HEK293T (cell line): ENCODE measurements around the gene RNU6-9.

Experiments
- CTCF ChIA-PET: fragments of 350-600 bp; formaldehyde crosslinking; extraction: SDS; loops from one replicate; lab custom pipeline; 2021; ENCODE audit warnings: antibody characterized with exemption, inconsistent platforms; lab: Yijun Ruan, JAX
- POLR2A ChIA-PET: fragments of 350-600 bp; formaldehyde crosslinking; extraction: SDS; loops from one replicate; lab custom pipeline; 2020; ENCODE audit warnings: antibody characterized with exemption, inconsistent platforms; lab: Yijun Ruan, JAX
- DNase-seq: peaks from one replicate; pipeline ENCODE4 v3.0.0; 2012; ENCODE audit warnings: mixed read lengths; ENCODE audit errors: extremely low spot score
- ARNT ChIP-seq: fragments of 450-650 bp; IDR thresholded peaks from 2 replicates; pipeline ENCODE4 v1.6.1; 2017; ENCODE audit warnings: mild to moderate bottlenecking
- BHLHE40 ChIP-seq: fragments of 450-650 bp; IDR thresholded peaks from 2 replicates; pipeline ENCODE4 v1.6.1; 2016; ENCODE audit warnings: mild to moderate bottlenecking, moderate library complexity, borderline replicate concordance
- CTBP1 ChIP-seq: fragments of 450-650 bp; IDR thresholded peaks from 2 replicates; pipeline ENCODE4 v1.6.1; 2016; ENCODE audit warnings: borderline replicate concordance
- ELF4 ChIP-seq: fragments of 450-650 bp; IDR thresholded peaks from 2 replicates; pipeline ENCODE4 v1.6.1; 2017; ENCODE audit warnings: antibody characterized with exemption
- FOXA1 ChIP-seq: fragments of 450-650 bp; IDR thresholded peaks from 2 replicates; pipeline ENCODE4 v1.6.1; 2016; ENCODE audit warnings: mild to moderate bottlenecking
- FOXK2 ChIP-seq: fragments of 450-650 bp; IDR thresholded peaks from 2 replicates; pipeline ENCODE4 v1.6.1; 2016; ENCODE audit warnings: mild to moderate bottlenecking
- FOXM1 ChIP-seq: fragments of 450-650 bp; IDR thresholded peaks from 2 replicates; pipeline ENCODE4 v1.6.1; 2017; ENCODE audit warnings: mild to moderate bottlenecking, borderline replicate concordance
- HDGF ChIP-seq: fragments of 450-650 bp; IDR thresholded peaks from 2 replicates; pipeline ENCODE4 v1.6.1; 2017; ENCODE audit warnings: antibody characterized with exemption, borderline replicate concordance
- L3MBTL2 ChIP-seq: fragments of 450-650 bp; conservative IDR thresholded peaks from 2 replicates; pipeline ENCODE4 v1.6.1; 2016; ENCODE audit warnings: mild to moderate bottlenecking
- LEF1 ChIP-seq: fragments of 450-650 bp; IDR thresholded peaks from 2 replicates; pipeline ENCODE4 v1.6.1; 2017; ENCODE audit warnings: mild to moderate bottlenecking, borderline replicate concordance
- NFRKB ChIP-seq: fragments of 450-650 bp; IDR thresholded peaks from 2 replicates; pipeline ENCODE4 v1.6.1; 2016; ENCODE audit warnings: mild to moderate bottlenecking, moderate library complexity
- PKNOX1 ChIP-seq: fragments of 450-650 bp; IDR thresholded peaks from 2 replicates; pipeline ENCODE4 v1.6.1; 2016
- SP1 ChIP-seq: fragments of 450-650 bp; IDR thresholded peaks from 2 replicates; pipeline ENCODE4 v1.6.1; 2017
- SUZ12 ChIP-seq: fragments of 450-650 bp; IDR thresholded peaks from 2 replicates; pipeline ENCODE4 v1.6.1; 2016; ENCODE audit warnings: mild to moderate bottlenecking
- TARDBP ChIP-seq: fragments of 450-650 bp; IDR thresholded peaks from 2 replicates; pipeline ENCODE4 v1.6.1; 2016
- ZNF384 ChIP-seq: fragments of 450-650 bp; IDR thresholded peaks from 2 replicates; pipeline ENCODE4 v1.6.1; 2016

Gene RNU6-9

GRCh38 chr19:881385-882071 lies 11.8 kb upstream of the RNU6-9 start:
- no peak for TF ChIP-seq TARDBP
- ChIA-PET CTCF (no interaction called here), POLR2A (interaction anchor here (0.7 to 1.5 kb wide), 2 partner anchors 12 to 28 kb away, joined by 3 to 4 read pairs; partner anchors contain the start of gene RNU6-9)
- no peak for DNase-seq

- ChIA-PET POLR2A (interaction anchor here (1.5 kb wide), 1 partner anchor 10 kb away, joined by 4 read pairs; the partner anchor contains the start of genes MED16 and RNU6-9), CTCF (no interaction called here)
- DNase-seq: no peak
- no peak for TF ChIP-seq CTBP1
- no peak for TF ChIP-seq FOXM1
Observed at GRCh38 chr19:882871-883497, 10.3 kb upstream of the RNU6-9 start.

- no peak for TF ChIP-seq FOXK2
- no peak for TF ChIP-seq BHLHE40
- TF ChIP-seq SUZ12: no peak
- DNase-seq: no peak
- POLR2A ChIA-PET: interaction anchor here (1.5 kb wide), 1 partner anchor 9 kb away, joined by 4 read pairs; the partner anchor contains the start of genes MED16 and RNU6-9
- CTCF ChIA-PET: interaction anchor here (0.5 kb wide), 1 partner anchor 10 kb away, joined by 4 read pairs; no protein-coding TSS in a partner anchor
Observed at GRCh38 chr19:883661-884211, 9.5 kb upstream of the RNU6-9 start.

GRCh38 chr19:884420-885211 lies 8.7 kb upstream of the RNU6-9 start:
- no peak for DNase-seq
- POLR2A ChIA-PET: no interaction called here
- no peak for TF ChIP-seq SUZ12
- CTCF ChIA-PET: no interaction called here

GRCh38 chr19:885536-886224 lies 7.6 kb upstream of the RNU6-9 start:
- POLR2A ChIA-PET: no interaction called here
- no peak for DNase-seq
- CTCF ChIA-PET: no interaction called here
- TF ChIP-seq BHLHE40: no peak
- TF ChIP-seq L3MBTL2: no peak
- TF ChIP-seq SP1: no peak
- TF ChIP-seq ARNT: no peak
- TF ChIP-seq FOXA1: no peak
- no peak for TF ChIP-seq NFRKB
- no peak for TF ChIP-seq TARDBP
- no peak for TF ChIP-seq ZNF384
- no peak for TF ChIP-seq SUZ12
- TF ChIP-seq HDGF: no peak
- no peak for TF ChIP-seq FOXK2
- no peak for TF ChIP-seq ELF4
- no peak for TF ChIP-seq PKNOX1
- TF ChIP-seq FOXM1: no peak
- TF ChIP-seq LEF1: no peak
- no peak for TF ChIP-seq CTBP1

GRCh38 chr19:887072-887471 lies 6.2 kb upstream of the RNU6-9 start:
- no peak for DNase-seq
- POLR2A ChIA-PET: no interaction called here
- CTCF ChIA-PET: no interaction called here
- TF ChIP-seq NFRKB (no peak), CTBP1 (no peak), PKNOX1 (no peak), ZNF384 (no peak), ELF4 (no peak), TARDBP (no peak), LEF1 (no peak), FOXK2 (no peak), FOXM1 (no peak), HDGF (no peak), SP1 (no peak), FOXA1 (no peak), BHLHE40 (no peak), L3MBTL2 (no peak), ARNT (no peak)

GRCh38 chr19:887599-887998 lies 5.7 kb upstream of the RNU6-9 start:
- ChIA-PET CTCF (no interaction called here), POLR2A (no interaction called here)
- DNase-seq: no peak
- TF ChIP-seq PKNOX1: no peak
- no peak for TF ChIP-seq FOXM1
- no peak for TF ChIP-seq SUZ12
- no peak for TF ChIP-seq LEF1
- no peak for TF ChIP-seq BHLHE40
- TF ChIP-seq CTBP1: no peak
- no peak for TF ChIP-seq ZNF384
- no peak for TF ChIP-seq L3MBTL2
- no peak for TF ChIP-seq FOXK2
- no peak for TF ChIP-seq TARDBP
- TF ChIP-seq SP1: no peak
- TF ChIP-seq ARNT: no peak
- no peak for TF ChIP-seq ELF4
- TF ChIP-seq NFRKB: no peak
- no peak for TF ChIP-seq HDGF
- no peak for TF ChIP-seq FOXA1
